HG03558 (cell line): ENCODE measurements around the gene C12orf57.

Experiments used
- ATAC-seq: cut with Tn5 transposase; IDR thresholded peaks from one replicate; pipeline ENCODE4 v1.9.1; 2021; ENCODE audit warnings: moderate number of reproducible peaks; ENCODE audit not compliant: unreplicated experiment; ENCODE audit errors: extremely low read depth

C12orf57 gene

GRCh38 chr12:6962285-6963015, 18.6 kb downstream of the C12orf57 start:
- no peak for ATAC-seq

GRCh38 chr12:6963016-6963731, 19.4 kb downstream of the C12orf57 start:
- no peak for ATAC-seq

GRCh38 chr12:6963791-6964413, 20.1 kb downstream of the C12orf57 start:
- no peak for ATAC-seq

GRCh38 chr12:6964605-6965025, 20.8 kb downstream of the C12orf57 start:
- no peak for ATAC-seq

GRCh38 chr12:6965026-6965661, 21.3 kb downstream of the C12orf57 start:
- no peak for ATAC-seq

- no peak for ATAC-seq
Measured at GRCh38 chr12:6965714-6966113, 21.9 kb downstream of the C12orf57 start.

GRCh38 chr12:6966351-6966750, 22.5 kb downstream of the C12orf57 start:
- ATAC-seq, result no peak

- ATAC-seq, result no peak
Measured at GRCh38 chr12:6967651-6968100, 23.9 kb downstream of the C12orf57 start.

GRCh38 chr12:6968426-6968825, 24.6 kb downstream of the C12orf57 start:
- ATAC-seq, result no peak

- ATAC-seq, result peak; percentile 21
Measured at GRCh38 chr12:6970096-6970527, 26.3 kb downstream of the C12orf57 start.

- no peak for ATAC-seq
Measured at GRCh38 chr12:6974180-6974579, 30.4 kb downstream of the C12orf57 start.

- ATAC-seq, result no peak
Measured at GRCh38 chr12:6975297-6976032, 31.6 kb downstream of the C12orf57 start.

GRCh38 chr12:6977653-6978052, 33.8 kb downstream of the C12orf57 start:
- ATAC-seq, result no peak

- no peak for ATAC-seq
Measured at GRCh38 chr12:6978188-6978587, 34.4 kb downstream of the C12orf57 start.

GRCh38 chr12:6978611-6979011, 34.8 kb downstream of the C12orf57 start:
- no peak for ATAC-seq

GRCh38 chr12:6979021-6979420, 35.2 kb downstream of the C12orf57 start:
- ATAC-seq, result no peak

GRCh38 chr12:6979453-6979852, 35.6 kb downstream of the C12orf57 start:
- ATAC-seq, result no peak

GRCh38 chr12:6980075-6980474, 36.3 kb downstream of the C12orf57 start:
- no peak for ATAC-seq

- no peak for ATAC-seq
Measured at GRCh38 chr12:6980740-6981139, 36.9 kb downstream of the C12orf57 start.
